Trophoblast cell (in vitro differentiated cells and primary cell): ENCODE results near the gene PTPRM.

ENCODE experiments used
- DNase-seq, 2 donors: peaks; one replicate each; pipeline ENCODE4 v3.0.0-alpha.2; 2016
- H2AFZ ChIP-seq: 2 replicates; pipeline ENCODE4 v1.6.1; 2013; ENCODE audit warnings: low read length, moderate library complexity, mild to moderate bottlenecking; ENCODE audit not compliant: insufficient read depth, poor library complexity
- H2AK5ac ChIP-seq: 2 replicates; pipeline ENCODE4 v1.6.1; 2013; ENCODE audit warnings: mild to moderate bottlenecking, low read length
- H2BK120ac ChIP-seq: 2 replicates; pipeline ENCODE4 v1.6.1; 2013; ENCODE audit warnings: low read length, mild to moderate bottlenecking, moderate library complexity; ENCODE audit not compliant: insufficient read depth, poor library complexity
- H2BK12ac ChIP-seq: 2 replicates; pipeline ENCODE4 v1.6.1; 2013; ENCODE audit warnings: mild to moderate bottlenecking, low read length, moderate library complexity
- H2BK5ac ChIP-seq: 2 replicates; pipeline ENCODE4 v1.6.1; 2013; ENCODE audit warnings: low read length, low read depth, moderate library complexity, mild to moderate bottlenecking; ENCODE audit not compliant: poor library complexity
- H3K14ac ChIP-seq: 2 replicates; pipeline ENCODE4 v1.6.1; 2013; ENCODE audit warnings: mild to moderate bottlenecking, low read length
- H3K18ac ChIP-seq: 2 replicates; pipeline ENCODE4 v1.6.1; 2013; ENCODE audit warnings: mild to moderate bottlenecking, low read length
- H3K23ac ChIP-seq: 2 replicates; pipeline ENCODE4 v1.6.1; 2013; ENCODE audit warnings: low read length
- H3K27ac ChIP-seq: 2 replicates; pipeline ENCODE4 v1.5.1; 2013; ENCODE audit warnings: low read depth, mild to moderate bottlenecking, inconsistent platforms, low read length, moderate library complexity
- H3K27me3 ChIP-seq: 2 replicates; pipeline ENCODE4 v1.6.1; 2013; ENCODE audit warnings: inconsistent platforms, mild to moderate bottlenecking, low read length, moderate library complexity; ENCODE audit not compliant: insufficient read depth
- H3K36me3 ChIP-seq, 2 experiments: 1 replicate in 1 of 2; 2 replicates in 1 of 2; pipeline ENCODE4 v1.6.1; 2013; ENCODE audit warnings: low read length in 2 of 2, mild to moderate bottlenecking in 2 of 2, moderate library complexity in 1 of 2; ENCODE audit not compliant: insufficient read depth in 2 of 2, control insufficient read depth in 1 of 2
- H3K4ac ChIP-seq: 2 replicates; pipeline ENCODE4 v1.6.1; 2013; ENCODE audit warnings: low read depth, mild to moderate bottlenecking, low read length, moderate library complexity
- H3K4me1 ChIP-seq, 2 experiments: 1 replicate in 1 of 2; 2 replicates in 1 of 2; pipeline ENCODE4 v1.6.1; 2013; ENCODE audit warnings: low read length in 2 of 2, mild to moderate bottlenecking in 2 of 2, moderate library complexity in 1 of 2; ENCODE audit not compliant: insufficient read depth in 2 of 2, control insufficient read depth in 1 of 2
- H3K4me2 ChIP-seq: 2 replicates; pipeline ENCODE4 v1.6.1; 2013; ENCODE audit warnings: inconsistent platforms, mild to moderate bottlenecking, low read length, moderate library complexity
- H3K4me3 ChIP-seq: 2 replicates; pipeline ENCODE4 v1.5.1; 2013; ENCODE audit warnings: mild to moderate bottlenecking, low read depth, low read length, inconsistent platforms
- H3K79me1 ChIP-seq: one replicate; pipeline ENCODE4 v1.6.1; 2013; ENCODE audit warnings: low read length
- H3K79me2 ChIP-seq: 2 replicates; pipeline ENCODE4 v1.6.1; 2013; ENCODE audit warnings: low read length, mild to moderate bottlenecking; ENCODE audit not compliant: control insufficient read depth, insufficient read depth, poor library complexity
- H3K9ac ChIP-seq: 2 replicates; pipeline ENCODE4 v1.6.1; 2013; ENCODE audit warnings: mild to moderate bottlenecking, low read length
- H3K9me3 ChIP-seq: 2 replicates; pipeline ENCODE4 v1.6.1; 2013; ENCODE audit warnings: low read depth, mild to moderate bottlenecking, control low read depth, inconsistent platforms, low read length; ENCODE audit not compliant: insufficient read depth
- H4K12ac ChIP-seq: 2 replicates; pipeline ENCODE4 v1.6.1; 2013; ENCODE audit warnings: low read depth, mild to moderate bottlenecking, low read length, moderate library complexity
- H4K8ac ChIP-seq: 2 replicates; pipeline ENCODE4 v1.6.1; 2013; ENCODE audit warnings: low read depth, mild to moderate bottlenecking, low read length, moderate library complexity
- H4K91ac ChIP-seq: one replicate; pipeline ENCODE4 v1.6.1; 2013; ENCODE audit warnings: low read depth, mild to moderate bottlenecking, low read length, moderate library complexity
- WGBS: extraction: QIAGEN DNeasy Blood & Tissue Kit; methylation state at CpG from one replicate; pipeline ENCODE4 v1.1.7; 2013; ENCODE audit warnings: missing lambda C conversion rate; ENCODE audit not compliant: insufficient read length, insufficient coverage; ENCODE audit errors: extremely low coverage; 5-methylcytosine and 5-hydroxymethylcytosine counted together

PTPRM gene

DNA sequence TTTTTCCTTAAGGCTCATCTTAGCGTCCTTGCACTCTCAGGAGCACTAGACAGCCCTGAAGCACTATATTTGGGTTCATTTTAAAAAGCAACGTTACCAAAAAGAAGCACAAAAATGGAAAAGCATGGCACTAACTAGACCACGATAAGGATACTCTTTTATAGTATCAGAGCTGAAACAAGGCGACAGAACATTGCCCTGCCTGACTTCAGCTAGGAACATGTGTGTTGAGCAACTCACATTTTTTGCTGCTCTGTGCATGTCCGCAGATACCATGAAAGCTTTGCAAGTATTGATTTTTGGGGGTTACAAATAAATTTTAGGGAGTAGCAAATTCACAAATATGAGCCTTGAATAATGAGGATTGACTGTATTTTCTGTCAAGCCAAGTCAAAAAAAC is 332.0 kb downstream of the PTPRM start:
- no peak overlapping the region for H2BK120ac ChIP-seq

DNA sequence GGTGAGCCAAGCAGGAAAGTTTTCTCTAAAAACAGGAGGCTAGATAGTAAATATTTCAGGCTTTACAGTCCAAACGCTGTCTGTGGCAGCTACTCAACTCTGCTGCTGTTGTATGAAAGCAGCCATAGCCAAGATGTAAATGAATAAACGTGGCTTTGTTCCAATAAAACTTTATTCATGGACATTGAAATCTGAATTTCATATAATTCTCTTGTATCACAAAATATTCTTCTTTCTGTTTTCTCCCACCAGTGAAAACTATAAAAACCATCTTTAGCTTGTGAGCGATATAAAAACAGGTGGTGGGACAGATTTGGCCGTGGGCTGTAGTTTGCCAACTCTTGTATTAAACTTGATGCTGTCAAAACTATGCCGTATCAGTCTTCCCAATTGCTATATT is 333.0 kb downstream of the PTPRM start:
- Histone ChIP-seq H2AK5ac (no peak overlapping the region), H3K4me3 (no peak overlapping the region), H2BK5ac (no peak overlapping the region), H4K8ac (no peak overlapping the region), H3K36me3 (no peaks in the 10 kb centered on the region), H3K79me2 (no peaks in the 10 kb centered on the region), H3K4me2 (no peak overlapping the region), H3K18ac (no peak overlapping the region), H3K4ac (no peak overlapping the region), H3K14ac (no peak overlapping the region), H3K9me3 (no peaks in the 10 kb centered on the region), H2AFZ (no peak overlapping the region), H3K4me1 (peaks cover 0 to 4% of the 10 kb centered on the region in 2 experiments), H3K79me1 (no peaks in the 10 kb centered on the region), H2BK12ac (no peak overlapping the region), H4K91ac (no peak overlapping the region), H2BK120ac (no peak overlapping the region), H3K9ac (no peak overlapping the region), H3K27ac (no peak overlapping the region), H4K12ac (no peak overlapping the region), H3K23ac (no peak overlapping the region), H3K27me3 (no peaks in the 10 kb centered on the region)
- WGBS: no CpG with 5 or more reads among the region's 5 CpGs
- DNase-seq: no peak

More for the DNA sequence above, 332.0 kb downstream of the PTPRM start:
- Histone ChIP-seq H3K18ac (no peak overlapping the region), H4K12ac (no peak overlapping the region), H3K9ac (no peak overlapping the region), H3K79me2 (no peaks in the 10 kb centered on the region), H3K36me3 (no peaks in the 10 kb centered on the region), H2BK12ac (no peak overlapping the region), H3K4me3 (no peak overlapping the region), H3K27ac (no peak overlapping the region), H2BK5ac (no peak overlapping the region), H2AK5ac (no peak overlapping the region), H4K8ac (no peak overlapping the region), H3K14ac (no peak overlapping the region), H4K91ac (no peak overlapping the region), H3K27me3 (no peaks in the 10 kb centered on the region), H3K79me1 (no peaks in the 10 kb centered on the region), H3K9me3 (no peaks in the 10 kb centered on the region), H3K4me2 (no peak overlapping the region), H3K4ac (no peak overlapping the region), H2AFZ (no peak overlapping the region), H3K4me1 (peaks cover 0 to 4% of the 10 kb centered on the region in 2 experiments), H3K23ac (no peak overlapping the region)
- peak in 1 of 2 donors; percentile 20 for DNase-seq
- WGBS: no CpG with 5 or more reads among the region's 5 CpGs

DNA sequence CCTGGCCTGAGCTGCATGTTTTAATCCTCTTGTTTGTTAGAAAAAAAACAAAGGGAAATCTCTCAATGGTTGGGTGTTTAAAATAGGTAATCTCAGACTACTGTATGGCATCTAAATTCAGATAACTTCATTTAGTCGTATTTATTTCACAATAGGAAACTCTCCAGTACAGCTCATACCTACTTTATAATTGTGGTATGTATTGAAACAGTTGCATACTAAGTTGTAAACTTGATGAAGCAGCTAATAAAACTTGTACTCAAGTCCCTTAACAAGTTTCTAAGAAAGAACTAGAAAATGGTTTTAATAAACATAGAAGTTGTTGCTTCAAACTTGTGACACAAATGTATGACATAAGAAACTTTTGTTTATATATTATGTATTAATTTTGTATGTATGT is 334.5 kb downstream of the PTPRM start:
- Histone ChIP-seq H3K18ac (no peak overlapping the region), H2BK12ac (no peak overlapping the region), H4K12ac (no peak overlapping the region), H3K23ac (no peak overlapping the region), H4K91ac (no peak overlapping the region), H3K14ac (no peak overlapping the region), H2AK5ac (no peak overlapping the region), H4K8ac (no peak overlapping the region), H3K79me1 (no peaks in the 10 kb centered on the region), H3K36me3 (no peaks in the 10 kb centered on the region), H3K27ac (no peak overlapping the region), H2BK5ac (no peak overlapping the region), H3K79me2 (no peaks in the 10 kb centered on the region), H3K9ac (no peak overlapping the region), H3K9me3 (no peaks in the 10 kb centered on the region), H3K4me3 (no peak overlapping the region), H3K4me1 (peaks cover 0 to 4% of the 10 kb centered on the region in 2 experiments), H2AFZ (no peak overlapping the region), H3K4ac (no peak overlapping the region), H2BK120ac (no peak overlapping the region), H3K27me3 (no peaks in the 10 kb centered on the region), H3K4me2 (no peak overlapping the region)
- no CpG with 5 or more reads among the region's 1 CpG for WGBS
- no peak for DNase-seq

DNA sequence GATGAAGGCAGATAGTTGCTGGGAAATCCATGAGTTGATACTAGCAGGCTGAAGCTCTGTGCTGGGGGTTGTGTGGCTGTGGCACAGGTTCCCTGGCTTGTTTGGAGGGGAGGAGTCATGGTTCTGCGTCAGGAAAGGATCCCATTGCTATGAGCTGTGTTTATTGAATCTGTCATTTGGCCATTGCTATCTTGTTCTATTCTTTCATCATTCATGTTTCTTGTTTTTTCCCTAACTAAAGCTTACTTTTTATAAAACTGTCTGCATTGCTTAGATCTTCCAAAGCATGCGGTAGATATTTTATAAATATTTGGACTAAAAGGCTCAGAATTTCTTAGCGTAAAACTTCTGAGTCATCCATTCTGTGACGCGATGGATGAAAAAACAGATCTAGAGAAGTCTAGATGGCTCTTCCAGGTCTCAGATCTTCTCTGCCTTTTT is 335.3 kb downstream of the PTPRM start:
- H3K4me3 ChIP-seq: no peak overlapping the region
- DNase-seq: peak; percentile 32 to 57
- no peak overlapping the region for H3K27ac ChIP-seq
- H3K23ac ChIP-seq: no peak overlapping the region
- H4K12ac ChIP-seq: no peak overlapping the region
- H3K36me3 ChIP-seq: no peaks in the 10 kb centered on the region
- no peak overlapping the region for H4K91ac ChIP-seq
- H3K4me1 ChIP-seq: peaks cover 0 to 4% of the 10 kb centered on the region in 2 experiments
- no peak overlapping the region for H4K8ac ChIP-seq
- no peak overlapping the region for H2BK5ac ChIP-seq
- peak overlapping the region; percentile 30 for H3K14ac ChIP-seq
- peak overlapping the region; percentile 58 for H2BK12ac ChIP-seq
- H2AK5ac ChIP-seq: no peak overlapping the region
- H3K18ac ChIP-seq: peak overlapping the region; percentile 71
- H2AFZ ChIP-seq: no peak overlapping the region
- no CpG with 5 or more reads among the region's 5 CpGs for WGBS
- H3K9me3 ChIP-seq: no peaks in the 10 kb centered on the region
- H3K4ac ChIP-seq: peak overlapping the region; percentile 55
- H3K79me1 ChIP-seq: no peaks in the 10 kb centered on the region
- no peaks in the 10 kb centered on the region for H3K27me3 ChIP-seq
- no peaks in the 10 kb centered on the region for H3K79me2 ChIP-seq
- H3K4me2 ChIP-seq: no peak overlapping the region
- no peak overlapping the region for H3K9ac ChIP-seq
- H2BK120ac ChIP-seq: no peak overlapping the region
